Epithelial cell of esophagus (primary cell): ENCODE data around the gene NFU1.

Source experiments
- DNase-seq: peaks from one replicate; pipeline ENCODE4 v3.0.0; 2010; ENCODE audit warnings: low read depth
- H3K4me3 ChIP-seq: 2 replicates; pipeline ENCODE4 v1.5.1; 2011; ENCODE audit warnings: mild to moderate bottlenecking, low read length, control low read depth
- TF ChIP-seq, protein P1 (sequence below): IDR thresholded peaks from 2 replicates; pipeline ENCODE4 v1.5.1; 2011; ENCODE audit warnings: low read depth, mild to moderate bottlenecking, low read length, control low read depth, inconsistent platforms; ENCODE audit not compliant: insufficient read depth; ENCODE audit errors: missing control alignments

NFU1 gene

DNA sequence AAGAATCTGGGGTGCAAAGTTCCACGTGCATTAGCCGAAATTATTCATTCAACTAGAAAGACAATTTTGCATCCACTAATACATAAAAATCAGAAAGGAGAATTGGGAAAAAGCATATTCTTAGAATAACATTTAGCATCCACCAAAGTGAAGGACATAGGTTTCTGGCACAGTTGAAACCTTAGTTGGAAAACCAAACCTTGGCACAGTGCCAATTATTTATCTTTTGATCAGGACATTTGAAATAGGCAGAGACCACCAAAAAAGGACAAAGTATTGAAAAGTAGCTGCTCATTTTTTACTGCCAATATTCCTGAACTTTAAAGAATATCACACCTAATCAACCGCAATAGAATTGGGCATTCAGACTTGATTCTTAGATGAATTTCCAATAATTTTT, 25.5 kb upstream of the NFU1 start:
- TF ChIP-seq, protein P1, sequence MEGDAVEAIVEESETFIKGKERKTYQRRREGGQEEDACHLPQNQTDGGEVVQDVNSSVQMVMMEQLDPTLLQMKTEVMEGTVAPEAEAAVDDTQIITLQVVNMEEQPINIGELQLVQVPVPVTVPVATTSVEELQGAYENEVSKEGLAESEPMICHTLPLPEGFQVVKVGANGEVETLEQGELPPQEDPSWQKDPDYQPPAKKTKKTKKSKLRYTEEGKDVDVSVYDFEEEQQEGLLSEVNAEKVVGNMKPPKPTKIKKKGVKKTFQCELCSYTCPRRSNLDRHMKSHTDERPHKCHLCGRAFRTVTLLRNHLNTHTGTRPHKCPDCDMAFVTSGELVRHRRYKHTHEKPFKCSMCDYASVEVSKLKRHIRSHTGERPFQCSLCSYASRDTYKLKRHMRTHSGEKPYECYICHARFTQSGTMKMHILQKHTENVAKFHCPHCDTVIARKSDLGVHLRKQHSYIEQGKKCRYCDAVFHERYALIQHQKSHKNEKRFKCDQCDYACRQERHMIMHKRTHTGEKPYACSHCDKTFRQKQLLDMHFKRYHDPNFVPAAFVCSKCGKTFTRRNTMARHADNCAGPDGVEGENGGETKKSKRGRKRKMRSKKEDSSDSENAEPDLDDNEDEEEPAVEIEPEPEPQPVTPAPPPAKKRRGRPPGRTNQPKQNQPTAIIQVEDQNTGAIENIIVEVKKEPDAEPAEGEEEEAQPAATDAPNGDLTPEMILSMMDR, result no peak
- no peak overlapping the region for H3K4me3 ChIP-seq
- no peak for DNase-seq

GRCh38 chr2:69461404-69461803, 24.2 kb upstream of the NFU1 start:
- no peak overlapping the region for H3K4me3 ChIP-seq
- no peak for DNase-seq
- TF ChIP-seq, protein P1, result no peak

GRCh38 chr2:69459936-69460335, 22.7 kb upstream of the NFU1 start:
- DNase-seq, result no peak
- TF ChIP-seq, protein P1, result no peak
- H3K4me3 ChIP-seq, result no peak overlapping the region

DNA sequence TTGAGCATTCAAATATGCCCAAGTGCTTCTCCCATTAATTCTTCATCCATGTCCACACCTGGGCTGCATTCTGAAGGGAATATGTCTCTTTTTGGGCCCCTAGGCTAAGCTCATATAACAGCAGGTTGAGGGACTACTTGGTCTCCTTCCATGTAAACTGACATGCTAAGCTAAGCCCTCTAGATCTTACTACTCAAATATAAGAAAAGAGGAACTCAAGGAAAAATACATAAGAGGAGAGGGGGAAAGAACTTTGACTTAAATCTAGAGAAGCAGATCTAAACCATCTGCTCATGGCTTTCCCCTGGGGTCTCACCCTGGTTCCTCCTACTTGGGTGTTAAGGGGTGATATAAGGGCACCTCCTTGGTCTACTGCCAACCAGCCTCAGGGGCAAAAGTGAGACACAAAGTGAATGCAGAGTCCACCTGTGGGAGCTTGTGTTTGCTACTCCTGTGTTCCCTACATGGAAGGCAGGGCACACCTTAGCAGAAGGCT, 19.8 kb upstream of the NFU1 start:
- H3K4me3 ChIP-seq, result no peak overlapping the region
- no peak for DNase-seq
- TF ChIP-seq, protein P1, result no peak

DNA sequence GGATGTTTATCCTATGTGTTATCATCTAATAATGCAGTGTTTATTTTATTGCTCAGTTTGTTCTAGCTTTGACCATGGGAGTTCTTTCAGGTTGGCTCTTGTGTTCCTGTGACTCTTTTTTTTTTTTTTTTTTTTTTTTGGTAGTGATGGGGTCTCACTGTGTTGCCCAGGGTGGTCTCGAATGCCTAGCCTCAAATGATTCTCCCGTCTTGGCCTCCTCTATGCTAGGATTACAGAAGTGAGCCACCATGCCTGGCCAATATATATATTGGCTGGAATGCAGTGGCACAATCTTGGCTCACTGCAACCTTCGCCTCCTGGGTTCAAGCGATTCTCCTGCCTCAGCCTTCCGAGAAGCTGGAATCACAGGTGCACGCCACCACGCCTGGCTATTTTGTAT, 18.9 kb upstream of the NFU1 start:
- no peak for DNase-seq
- no peak overlapping the region for H3K4me3 ChIP-seq
- TF ChIP-seq, protein P1, result no peak

- DNase-seq, result no peak
- H3K4me3 ChIP-seq, result no peak overlapping the region
- TF ChIP-seq, protein P1, result no peak
Measured at GRCh38 chr2:69454976-69455375, 17.7 kb upstream of the NFU1 start.

- no peak for DNase-seq
- no peak overlapping the region for H3K4me3 ChIP-seq
- TF ChIP-seq, protein P1, result no peak
Measured at GRCh38 chr2:69453475-69454129, 16.4 kb upstream of the NFU1 start.
